AG09319 (cell line): ENCODE data around the gene PRKAR1B.

Experiments used
- DNase-seq: peaks from one replicate; pipeline ENCODE4 v3.0.0-alpha.2; 2010; ENCODE audit warnings: low read depth; ENCODE audit errors: extremely low read depth
- CTCF ChIP-seq: IDR thresholded peaks from 2 replicates; pipeline ENCODE4 v1.5.1; 2011; ENCODE audit warnings: low read depth, mild to moderate bottlenecking, inconsistent platforms, low read length, moderate library complexity

PRKAR1B gene

DNA sequence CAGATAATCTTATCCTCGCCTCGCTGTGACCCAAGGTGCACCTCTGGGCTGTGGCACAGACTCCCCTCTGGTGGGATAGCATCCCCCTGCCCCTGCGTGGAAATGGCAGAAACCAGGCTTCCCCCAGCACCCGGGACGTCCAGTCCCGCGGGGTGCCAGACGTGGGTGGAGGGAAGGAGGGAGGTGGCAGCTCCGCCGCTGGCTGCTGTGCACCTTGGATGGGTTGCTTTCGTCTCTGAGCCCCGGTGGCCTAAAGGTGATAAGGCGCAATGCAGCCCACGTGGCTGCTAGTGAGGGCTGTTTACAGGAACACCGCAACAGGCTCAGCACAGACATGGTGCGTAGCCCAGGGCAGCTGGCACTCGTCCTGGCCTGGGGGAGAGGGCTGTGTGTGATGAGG lies 193.8 kb downstream of the PRKAR1B start:
- TF ChIP-seq CTCF: no peak
- no peak for DNase-seq

DNA sequence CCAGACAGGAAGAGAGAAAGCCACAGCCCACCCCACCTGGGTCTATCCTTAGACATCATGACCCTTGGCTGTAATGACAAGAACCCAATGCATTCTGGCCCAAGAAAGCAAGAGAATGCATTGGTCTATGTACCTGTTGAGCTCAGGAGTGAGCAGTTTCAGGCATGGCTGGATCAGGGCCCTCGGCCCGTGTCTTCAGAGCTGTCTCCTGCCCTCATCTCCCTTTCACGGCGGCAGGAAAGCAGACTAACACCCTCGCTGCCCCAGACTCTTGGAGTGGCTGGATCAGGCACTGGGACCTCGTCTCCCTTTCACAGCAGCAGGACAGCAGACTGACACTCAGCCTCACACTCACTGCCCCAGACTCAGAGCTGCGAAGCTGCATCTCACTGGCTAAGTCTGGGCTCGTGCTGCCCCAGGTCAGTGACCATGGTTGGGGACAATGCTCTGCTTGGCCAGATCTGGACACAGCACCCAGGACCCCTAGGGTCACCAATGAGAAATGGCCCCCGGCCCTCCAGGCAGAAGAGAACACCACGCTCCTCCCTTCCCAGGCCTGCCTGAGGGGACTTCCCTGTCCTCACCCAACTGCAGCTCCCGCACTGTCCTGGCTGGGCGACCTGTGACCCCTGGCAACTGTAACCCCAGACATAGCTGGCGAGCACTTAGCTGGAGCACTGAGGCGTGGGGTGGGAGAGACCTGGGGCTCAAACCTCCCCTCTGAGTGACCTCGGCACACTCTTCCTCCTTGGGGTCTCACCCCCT lies 194.5 kb downstream of the PRKAR1B start:
- DNase-seq: no peak
- no peak for TF ChIP-seq CTCF

- no peak for DNase-seq
- TF ChIP-seq CTCF: no peak
Observed at GRCh38 chr7:531777-532176, 195.3 kb downstream of the PRKAR1B start.

DNA sequence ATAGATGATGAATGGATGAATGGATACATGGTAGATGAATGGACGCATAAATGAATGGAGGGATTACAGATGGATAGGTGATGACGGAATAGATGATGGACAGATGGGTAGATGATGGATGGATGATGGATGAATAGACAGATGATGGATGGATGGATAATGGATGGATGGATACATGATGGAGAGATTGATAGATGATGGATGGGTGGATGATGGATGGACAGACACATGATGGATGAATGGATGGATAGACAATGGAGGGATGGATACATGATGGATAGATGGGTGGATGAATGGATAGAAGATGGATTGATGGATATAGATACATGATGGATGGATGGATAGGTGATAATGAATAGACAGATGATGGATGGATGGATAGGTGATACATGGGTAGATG lies 198.6 kb downstream of the PRKAR1B start:
- no peak for TF ChIP-seq CTCF
- DNase-seq: no peak

GRCh38 chr7:527723-528122 lies 199.4 kb downstream of the PRKAR1B start:
- no peak for DNase-seq
- TF ChIP-seq CTCF: no peak

GRCh38 chr7:526460-527034 lies 200.5 kb downstream of the PRKAR1B start:
- no peak for DNase-seq
- no peak for TF ChIP-seq CTCF

DNA sequence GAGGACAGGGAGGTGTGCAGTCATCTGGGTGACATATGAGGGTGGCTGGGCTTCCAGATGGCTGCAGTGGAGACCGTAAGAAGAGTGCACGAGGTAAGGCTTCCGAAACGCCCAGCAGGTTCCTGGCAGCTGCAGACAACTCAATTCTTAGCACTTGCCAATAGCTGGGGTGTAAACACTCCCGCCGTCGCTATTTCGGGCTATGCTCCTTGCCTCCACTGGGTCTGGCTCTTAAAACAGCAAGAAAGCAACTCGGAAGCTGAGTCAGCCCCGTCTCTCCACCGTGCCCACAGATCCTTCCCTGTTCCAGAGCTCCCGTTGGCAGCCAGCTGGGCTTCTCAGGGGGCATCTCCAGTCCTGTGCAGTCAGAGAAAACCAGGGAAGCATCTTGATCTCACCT lies 201.3 kb downstream of the PRKAR1B start:
- no peak for DNase-seq

More for the DNA sequence above, 201.3 kb downstream of the PRKAR1B start:
- no peak for TF ChIP-seq CTCF
